GM21526 (cell line): ENCODE data around the gene CELF4.

Experiments
- ATAC-seq: cut with Tn5 transposase; IDR thresholded peaks from one replicate; pipeline ENCODE4 v1.9.1; 2021; ENCODE audit warnings: moderate library complexity; ENCODE audit not compliant: unreplicated experiment, low FRiP score

Gene CELF4

GRCh38 chr18:37532917-37533316, 32.7 kb downstream of the CELF4 start:
- ATAC-seq = no peak

GRCh38 chr18:37529863-37530262, 35.7 kb downstream of the CELF4 start:
- peak; percentile 86 for ATAC-seq

- no peak for ATAC-seq
These were observed 36.3 kb downstream of the CELF4 start for GRCh38 chr18:37529296-37529695.

GRCh38 chr18:37527395-37527794, 38.2 kb downstream of the CELF4 start:
- ATAC-seq = no peak

GRCh38 chr18:37525262-37525585, 40.4 kb downstream of the CELF4 start:
- no peak for ATAC-seq

- no peak for ATAC-seq
These were observed 40.9 kb downstream of the CELF4 start for GRCh38 chr18:37524498-37525261.

GRCh38 chr18:37524139-37524497, 41.5 kb downstream of the CELF4 start:
- ATAC-seq = no peak

- no peak for ATAC-seq
These were observed 43.8 kb downstream of the CELF4 start for GRCh38 chr18:37521510-37522465.

- ATAC-seq = no peak
These were observed 45.1 kb downstream of the CELF4 start for GRCh38 chr18:37520508-37520907.

- no peak for ATAC-seq
These were observed 46.0 kb downstream of the CELF4 start for GRCh38 chr18:37519510-37520135.

- ATAC-seq = no peak
These were observed 49.2 kb downstream of the CELF4 start for GRCh38 chr18:37516361-37516853.

- ATAC-seq = no peak
These were observed 50.6 kb downstream of the CELF4 start for GRCh38 chr18:37514953-37515352.

- ATAC-seq = no peak
These were observed 53.2 kb downstream of the CELF4 start for GRCh38 chr18:37512400-37512799.

GRCh38 chr18:37511721-37512298, 53.8 kb downstream of the CELF4 start:
- no peak for ATAC-seq

- ATAC-seq = no peak
These were observed 56.0 kb downstream of the CELF4 start for GRCh38 chr18:37509600-37509999.

- no peak for ATAC-seq
These were observed 57.4 kb downstream of the CELF4 start for GRCh38 chr18:37508207-37508606.

- ATAC-seq = no peak
These were observed 58.4 kb downstream of the CELF4 start for GRCh38 chr18:37507239-37507638.

GRCh38 chr18:37506001-37506400, 59.6 kb downstream of the CELF4 start:
- no peak for ATAC-seq

GRCh38 chr18:37505321-37505720, 60.3 kb downstream of the CELF4 start:
- no peak for ATAC-seq

- ATAC-seq = no peak
These were observed 63.0 kb downstream of the CELF4 start for GRCh38 chr18:37502601-37503000.

GRCh38 chr18:37502036-37502435, 63.6 kb downstream of the CELF4 start:
- no peak for ATAC-seq
